ENCODE results near the gene ANKRD11.

GRCh38 chr16:89294486-89294885 lies 195.9 kb downstream of the ANKRD11 start:
- no peak for TF ChIP-seq CTCF (conservative IDR thresholded peaks at IDR 0.05 in 1 of 2, IDR thresholded peaks at IDR 0.05 in 1 of 2; ENCODE audit: low read depth in 1 of 2, low read length in 2 of 2)
- no peak for TF ChIP-seq EZH2 (IDR thresholded peaks at IDR 0.05; ENCODE audit: low read length, missing control alignments)
